ENCODE data around the gene TPRN. TPM values are rescaled to one million over a fixed set of nuclear protein-coding genes. Genes with fewer than 3 reads are reported as not detected.

TPRN gene
- total RNA-seq, 4 donors from 2014 or later = 3.4 to 10.2 (median 6.3) TPM

DNA sequence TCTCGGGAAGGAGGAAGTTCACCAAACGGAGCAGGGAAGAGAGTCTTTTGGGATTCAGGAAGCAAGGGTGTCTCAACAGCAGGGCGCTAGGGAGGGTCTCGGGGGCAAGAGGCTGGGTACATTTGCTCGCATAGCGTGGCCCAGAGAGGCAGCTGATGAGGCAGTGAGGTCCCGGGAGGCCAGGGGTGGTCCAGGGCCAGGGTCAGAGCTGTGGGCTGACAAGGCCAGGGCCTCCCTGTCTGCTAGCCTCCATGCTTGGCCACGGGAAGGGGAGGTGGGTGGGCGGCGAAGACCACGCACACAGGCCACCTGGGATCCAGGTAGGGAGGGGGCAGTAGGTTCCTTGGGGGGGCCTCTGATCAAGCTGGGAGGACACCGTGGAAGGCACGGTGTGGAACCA lies 11.0 kb upstream of the TPRN start:
- in situ Hi-C loops (cut with MboI; ENCODE audit: low sequenced_read_pairs in 4 of 4) (loop anchor here in 1 of 4 donors (10.0 kb wide), 1 partner anchor 87 kb away; no protein-coding TSS in a partner anchor), intact Hi-C loops (cut with DNase I; ENCODE audit: low total_unique reads) (no loop called here)
- DNase-seq (no peak), ATAC-seq (no peak)
- no peak overlapping the region for H3K4me3 ChIP-seq
- TF ChIP-seq, protein P1, sequence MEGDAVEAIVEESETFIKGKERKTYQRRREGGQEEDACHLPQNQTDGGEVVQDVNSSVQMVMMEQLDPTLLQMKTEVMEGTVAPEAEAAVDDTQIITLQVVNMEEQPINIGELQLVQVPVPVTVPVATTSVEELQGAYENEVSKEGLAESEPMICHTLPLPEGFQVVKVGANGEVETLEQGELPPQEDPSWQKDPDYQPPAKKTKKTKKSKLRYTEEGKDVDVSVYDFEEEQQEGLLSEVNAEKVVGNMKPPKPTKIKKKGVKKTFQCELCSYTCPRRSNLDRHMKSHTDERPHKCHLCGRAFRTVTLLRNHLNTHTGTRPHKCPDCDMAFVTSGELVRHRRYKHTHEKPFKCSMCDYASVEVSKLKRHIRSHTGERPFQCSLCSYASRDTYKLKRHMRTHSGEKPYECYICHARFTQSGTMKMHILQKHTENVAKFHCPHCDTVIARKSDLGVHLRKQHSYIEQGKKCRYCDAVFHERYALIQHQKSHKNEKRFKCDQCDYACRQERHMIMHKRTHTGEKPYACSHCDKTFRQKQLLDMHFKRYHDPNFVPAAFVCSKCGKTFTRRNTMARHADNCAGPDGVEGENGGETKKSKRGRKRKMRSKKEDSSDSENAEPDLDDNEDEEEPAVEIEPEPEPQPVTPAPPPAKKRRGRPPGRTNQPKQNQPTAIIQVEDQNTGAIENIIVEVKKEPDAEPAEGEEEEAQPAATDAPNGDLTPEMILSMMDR (IDR thresholded peaks at IDR 0.05 in 4 of 5, conservative IDR thresholded peaks at IDR 0.05 in 1 of 5) = no peak
- TF ChIP-seq POLR2A (IDR thresholded peaks at IDR 0.05) = no peak
- no peaks in the 10 kb centered on the region for H3K9me3 ChIP-seq
- H3K27me3 ChIP-seq = no peaks in the 10 kb centered on the region
- H3K36me3 ChIP-seq = no peaks in the 10 kb centered on the region
- H3K4me1 ChIP-seq = peaks cover 4 to 5% of the 10 kb centered on the region in 2 donors
- no peak overlapping the region for H3K27ac ChIP-seq

- in situ Hi-C loops (cut with MboI; ENCODE audit: low sequenced_read_pairs in 4 of 4) = no loop called here
- intact Hi-C loops (cut with DNase I; ENCODE audit: low total_unique reads) = no loop called here
- TF ChIP-seq, protein P1 (IDR thresholded peaks at IDR 0.05 in 4 of 5, conservative IDR thresholded peaks at IDR 0.05 in 1 of 5) = no peak
- no peak for TF ChIP-seq POLR2A (IDR thresholded peaks at IDR 0.05)
- Histone ChIP-seq H3K4me3 (peak overlapping the region; percentile 75 to 97 (median 90)), H3K27me3 (no peaks in the 10 kb centered on the region), H3K9me3 (no peaks in the 10 kb centered on the region), H3K36me3 (no peaks in the 10 kb centered on the region), H3K27ac (no peak overlapping the region), H3K4me1 (peaks cover 43 to 46% of the 10 kb centered on the region in 2 donors)
- no peak for ATAC-seq
- no peak for DNase-seq
Measured at GRCh38 chr9:137206602-137207001, 6.1 kb upstream of the TPRN start.

- no peaks in the 10 kb centered on the region for H3K27me3 ChIP-seq
- peak; percentile 78 to 79 for DNase-seq
- peak within 1 kb of the TSS; percentile 65 to 90 (median 78) for H3K27ac ChIP-seq
- H3K4me1 ChIP-seq = peaks cover 49 to 52% of the 10 kb centered on the region in 2 donors
- in situ Hi-C loops (cut with MboI; ENCODE audit: low sequenced_read_pairs in 4 of 4) = no loop called here
- TF ChIP-seq POLR2A (IDR thresholded peaks at IDR 0.05) = peak; percentile 69 to 82
- TF ChIP-seq, protein P1 (IDR thresholded peaks at IDR 0.05 in 4 of 5, conservative IDR thresholded peaks at IDR 0.05 in 1 of 5) = no peak
- H3K36me3 ChIP-seq = no peaks in the 10 kb centered on the region
- intact Hi-C loops (cut with DNase I; ENCODE audit: low total_unique reads) = loop anchor here (1.0 kb wide), 1 partner anchor 17 kb away; the partner anchor contains the start of genes ANAPC2 and SSNA1
- ATAC-seq = peak; percentile 62 to 68
- H3K9me3 ChIP-seq = no peaks in the 10 kb centered on the region
- peak within 1 kb of the TSS; percentile 75 to 97 (median 90) for H3K4me3 ChIP-seq
Measured at GRCh38 chr9:137205126-137206069, 4.9 kb upstream of the TPRN start, which contains the start of the genes NDOR1 and TMEM203. Gene NDOR1, plus strand, starts transcription at chr9:137205700. Its CDS starts 78 bp downstream, at chr9:137205778. Gene TMEM203, minus strand, starts transcription at chr9:137205648. Its CDS starts 234 bp downstream, at chr9:137205414.

DNA sequence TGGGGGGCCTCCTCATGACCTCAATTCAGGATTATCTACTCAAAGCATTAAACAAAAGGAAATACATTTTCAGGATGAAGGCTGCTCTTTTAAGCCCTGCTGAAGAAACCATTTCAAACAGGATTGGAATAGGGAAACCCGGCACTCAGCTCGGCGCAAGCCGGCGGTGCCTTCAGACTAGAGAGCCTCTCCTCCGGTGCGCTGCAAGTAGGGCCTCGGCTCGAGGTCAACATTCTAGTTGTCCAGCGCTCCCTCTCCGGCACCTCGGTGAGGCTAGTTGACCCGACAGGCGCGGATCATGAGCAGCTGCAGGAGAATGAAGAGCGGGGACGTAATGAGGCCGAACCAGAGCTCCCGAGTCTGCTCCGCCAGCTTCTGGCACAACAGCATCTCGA lies 4.2 kb upstream of the TPRN start:
- peak overlapping the region; percentile 65 to 90 (median 78) for H3K27ac ChIP-seq
- intact Hi-C loops (cut with DNase I; ENCODE audit: low total_unique reads) = loop anchor here (1.0 to 5.0 kb wide), 2 partner anchors 16 to 38 kb away; partner anchors contain the start of genes ANAPC2, SSNA1 and TUBB4B

More for the DNA sequence above, 4.2 kb upstream of the TPRN start:
- H3K9me3 ChIP-seq = no peaks in the 10 kb centered on the region
- DNase-seq (no peak), ATAC-seq (no peak)
- H3K4me3 ChIP-seq = peak overlapping the region; percentile 75 to 97 (median 90)
- no peak for TF ChIP-seq POLR2A (IDR thresholded peaks at IDR 0.05)
- TF ChIP-seq, protein P1 (IDR thresholded peaks at IDR 0.05 in 4 of 5, conservative IDR thresholded peaks at IDR 0.05 in 1 of 5) = no peak
- H3K36me3 ChIP-seq = no peaks in the 10 kb centered on the region
- H3K4me1 ChIP-seq = peaks cover 51 to 54% of the 10 kb centered on the region in 2 donors
- no peaks in the 10 kb centered on the region for H3K27me3 ChIP-seq
- in situ Hi-C loops (cut with MboI; ENCODE audit: low sequenced_read_pairs in 4 of 4) = no loop called here
